Measurements from ENCODE around the gene TPST1.

- TF ChIP-seq SUZ12 (IDR thresholded peaks at IDR 0.05; ENCODE audit: extremely low read depth, insufficient read depth, insufficient read length), result no peak
- TF ChIP-seq ZNF274 (IDR thresholded peaks at IDR 0.05; ENCODE audit: low read depth, low read length), result no peak
- TF ChIP-seq YY1 (IDR thresholded peaks at IDR 0.05; ENCODE audit: insufficient read depth, insufficient read length), result no peak
Observed at GRCh38 chr7:66206119-66206933, 1.2 kb downstream of the TPST1 start.
